ENCODE results near the gene AKT2.

The AKT2 gene

GRCh38 chr19:40249781-40250180 lies 35.4 kb downstream of the AKT2 start:
- DNase-seq, result no peak

- DNase-seq, result no peak
Observed at GRCh38 chr19:40249201-40249600, 35.9 kb downstream of the AKT2 start.

- no peak for DNase-seq
Observed at GRCh38 chr19:40247735-40248262, 37.3 kb downstream of the AKT2 start.

GRCh38 chr19:40247178-40247577 lies 38.0 kb downstream of the AKT2 start:
- DNase-seq, result no peak

- DNase-seq, result no peak
Observed at GRCh38 chr19:40246292-40247073, 38.7 kb downstream of the AKT2 start.

- no peak for DNase-seq
Observed at GRCh38 chr19:40245506-40246128, 39.5 kb downstream of the AKT2 start.

- DNase-seq, result no peak
Observed at GRCh38 chr19:40244579-40245317, 40.4 kb downstream of the AKT2 start.

- no peak for DNase-seq
Observed at GRCh38 chr19:40243181-40243580, 42.0 kb downstream of the AKT2 start.

GRCh38 chr19:40242480-40242879 lies 42.7 kb downstream of the AKT2 start:
- DNase-seq, result no peak

GRCh38 chr19:40241809-40242384 lies 43.2 kb downstream of the AKT2 start:
- no peak for DNase-seq

GRCh38 chr19:40241125-40241808 lies 43.9 kb downstream of the AKT2 start:
- no peak for DNase-seq

- DNase-seq, result no peak
Observed at GRCh38 chr19:40240332-40240731, 44.8 kb downstream of the AKT2 start.

GRCh38 chr19:40239415-40240226 lies 45.5 kb downstream of the AKT2 start:
- DNase-seq, result no peak

GRCh38 chr19:40238775-40239174 lies 46.4 kb downstream of the AKT2 start:
- no peak for DNase-seq

- DNase-seq, result no peak
Observed at GRCh38 chr19:40237791-40238190, 47.4 kb downstream of the AKT2 start.

GRCh38 chr19:40236366-40236765 lies 48.8 kb downstream of the AKT2 start:
- no peak for DNase-seq

- DNase-seq, result no peak
Observed at GRCh38 chr19:40236026-40236355, 49.2 kb downstream of the AKT2 start.

- DNase-seq, result no peak
Observed at GRCh38 chr19:40235238-40236025, 49.7 kb downstream of the AKT2 start.

GRCh38 chr19:40234429-40235237 lies 50.5 kb downstream of the AKT2 start:
- DNase-seq, result no peak

- no peak for DNase-seq
Observed at GRCh38 chr19:40233811-40234389, 51.2 kb downstream of the AKT2 start.
